Ovary (tissue), 9 donors: Measurements from ENCODE around the gene KIAA1671. TPM values are rescaled to one million over a fixed set of nuclear protein-coding genes. Genes with fewer than 3 reads are reported as not detected.

Experiments used
- DNase-seq, 5 donors: peaks; one replicate each; pipeline ENCODE4 v3.0.0-alpha.2; 2019 to 2020
- H3K27ac ChIP-seq, 2 donors: fragments of 200-600 bp; one replicate each; pipeline versions ENCODE4 v1.5.1 to v1.8.0; 2019 to 2022
- H3K27me3 ChIP-seq: fragments of 200-600 bp; one replicate; pipeline ENCODE4 v1.8.0; 2022
- H3K36me3 ChIP-seq: fragments of 200-600 bp; sonication (generic); one replicate; pipeline ENCODE4 v1.5.1; 2019
- H3K4me1 ChIP-seq: one replicate; pipeline ENCODE4 v1.8.1; 2013; ENCODE audit warnings: mild to moderate bottlenecking, moderate library complexity; ENCODE audit not compliant: insufficient read depth
- H3K4me3 ChIP-seq: fragments of 200-600 bp; sonication (generic); one replicate; pipeline ENCODE4 v1.5.1; 2017
- H3K9me3 ChIP-seq, 2 donors: fragments of 200-600 bp in 1 of 2; sonication (generic) in 1 of 2; one replicate each; pipeline versions ENCODE4 v1.5.1 to v1.8.1; 2013 to 2019; ENCODE audit warnings: mild to moderate bottlenecking in 1 of 2, moderate library complexity in 1 of 2
- CTCF ChIP-seq, 3 donors: fragments of 450-650 bp in 2 of 3; fragments of 200-600 bp in 1 of 3; IDR thresholded peaks; one replicate each; pipeline versions ENCODE4 v1.5.1 to v1.8.0; 2016 to 2022; ENCODE audit warnings: antibody characterized with exemption in 3 of 3, mild to moderate bottlenecking in 1 of 3
- EP300 ChIP-seq: sonication (generic); formaldehyde crosslinking; IDR thresholded peaks from one replicate; pipeline ENCODE4 v1.6.1; 2017; ENCODE audit warnings: antibody characterized with exemption
- POLR2A ChIP-seq: fragments of 450-650 bp; IDR thresholded peaks from one replicate; pipeline ENCODE4 v1.6.1; 2017; ENCODE audit warnings: antibody characterized with exemption, mild to moderate bottlenecking, moderate library complexity
- WGBS, 3 donors: extraction: QIAGEN DNeasy Blood & Tissue Kit in 1 of 3; methylation state at CpG; one replicate each; pipeline versions ENCODE4 v1.1.5 to v1.1.7; 2013 to 2017; 5-methylcytosine and 5-hydroxymethylcytosine counted together
- intact Hi-C, 4 donors: fragments of 100-400 bp; cut with DNase I; formaldehyde crosslinking; loops; one replicate each; pipeline versions ENCODE4 v1.11.0 to v1.15.1; 2022 to 2023
- polyA plus RNA-seq, 2 donors: library from polyadenylated mRNA; stranded (reverse); fragments of 200-250 nt in 1 of 2; fragments of 350-450 nt in 1 of 2; fragmentation: Illumina TruSeq in 1 of 2; extraction: RNeasy Lipid Tissue Mini Kit (QIAGEN cat#74804) in 1 of 2; gene quantifications; one replicate each; pipeline ENCODE4 v1.2.3, GENCODE V29; 2013 to 2014
- total RNA-seq, 7 donors: library from RNA; depleted of rRNA in 2 of 7; stranded (reverse); fragments of >200 nt in 2 of 7; fragmentation: NEBNext Ultra II Directional in 3 of 7; extraction: Animal tissue kit (Norgen Biotek cat#: 25700) in 3 of 7; gene quantifications; one replicate each; pipeline versions ENCODE4 v1.1.0 to v1.2.4, GENCODE V29; 2016 to 2023
- donor health status: DM: no; HTN: no; CAD: no; lungs with moderate emphysema.
- donor health status: DM: no; HTN: no; CAD: no.
- donor health status: Bipolar disorder and iron deficiency.
- donor health status: DM: yes; HTN: yes; CAD: no.
- donor health status: DM: no; HTN: no; CAD: no.
- donor health status: DM: yes; HTN: yes; CAD: no.

Gene KIAA1671
- total and polyA plus RNA-seq, 9 donors: 9.8 to 27.9 (median 24.5) TPM

- no peaks in the 10 kb centered on the region for H3K9me3 ChIP-seq
- WGBS, 3 donors: 94 to 97% (median 95%) methylated on average over 7 of the region's 7 CpGs
- H3K27ac ChIP-seq: no peak overlapping the region
- no peak for DNase-seq
- H3K36me3 ChIP-seq: no peaks in the 10 kb centered on the region
- H3K27me3 ChIP-seq: no peaks in the 10 kb centered on the region
- no peak overlapping the region for H3K4me3 ChIP-seq
- intact Hi-C loops: no loop called here
- TF ChIP-seq EP300 (no peak), CTCF (IDR thresholded peaks at IDR 0.05) (no peak), POLR2A (no peak)
- no peaks in the 10 kb centered on the region for H3K4me1 ChIP-seq
Measured at GRCh38 chr22:25016311-25016710, 63.8 kb downstream of the KIAA1671 start.

- no peaks in the 10 kb centered on the region for H3K27me3 ChIP-seq
- DNase-seq: no peak
- H3K36me3 ChIP-seq: no peaks in the 10 kb centered on the region
- no peaks in the 10 kb centered on the region for H3K4me1 ChIP-seq
- no peak overlapping the region for H3K27ac ChIP-seq
- intact Hi-C loops: no loop called here
- H3K9me3 ChIP-seq: no peaks in the 10 kb centered on the region
- no peak overlapping the region for H3K4me3 ChIP-seq
- WGBS, 3 donors: 57 to 72% (median 62%) methylated on average over 8 of the region's 8 CpGs
- TF ChIP-seq POLR2A: no peak
- TF ChIP-seq EP300: no peak
- no peak for TF ChIP-seq CTCF (IDR thresholded peaks at IDR 0.05)
Measured at GRCh38 chr22:25018009-25018408, 65.5 kb downstream of the KIAA1671 start.

- no peak for DNase-seq
- intact Hi-C loops: no loop called here
Measured at GRCh38 chr22:25019427-25020184, 67.1 kb downstream of the KIAA1671 start.

GRCh38 chr22:25021409-25021808 is 68.9 kb downstream of the KIAA1671 start:
- intact Hi-C loops: no loop called here
- TF ChIP-seq POLR2A (no peak), EP300 (no peak), CTCF (IDR thresholded peaks at IDR 0.05) (no peak)

More at GRCh38 chr22:25019427-25020184, 67.1 kb downstream of the KIAA1671 start:
- no peaks in the 10 kb centered on the region for H3K27me3 ChIP-seq
- no peaks in the 10 kb centered on the region for H3K9me3 ChIP-seq
- H3K27ac ChIP-seq: no peak overlapping the region
- no peaks in the 10 kb centered on the region for H3K36me3 ChIP-seq
- H3K4me1 ChIP-seq: no peaks in the 10 kb centered on the region
- no peak overlapping the region for H3K4me3 ChIP-seq
- TF ChIP-seq EP300 (no peak), POLR2A (no peak), CTCF (IDR thresholded peaks at IDR 0.05) (no peak)
- 82 to 86% (median 84%) methylated on average over 1 of the region's 1 CpG for WGBS, 3 donors

More at GRCh38 chr22:25021409-25021808, 68.9 kb downstream of the KIAA1671 start:
- Histone ChIP-seq H3K4me3 (no peak overlapping the region), H3K9me3 (no peaks in the 10 kb centered on the region), H3K27me3 (no peaks in the 10 kb centered on the region), H3K4me1 (no peaks in the 10 kb centered on the region), H3K36me3 (no peaks in the 10 kb centered on the region), H3K27ac (no peak overlapping the region)
- no peak for DNase-seq
- 90 to 93% (median 92%) methylated on average over 3 of the region's 3 CpGs for WGBS, 3 donors
